A204.1 (cell line): Measurements from ENCODE around the gene NKD1.

ENCODE experiments used
- FAIRE-seq: peaks from 2 replicates; lab custom pipeline; 2012; peaks lifted over from hg19 to GRCh38; lab: Jason Lieb, UNC

NKD1 gene

GRCh38 chr16:50538411-50539052 lies 9.7 kb upstream of the NKD1 start:
- no peak for FAIRE-seq

- no peak for FAIRE-seq
Observed at GRCh38 chr16:50539053-50539695, 9.0 kb upstream of the NKD1 start.

GRCh38 chr16:50539822-50540710 lies 8.1 kb upstream of the NKD1 start:
- no peak for FAIRE-seq

- no peak for FAIRE-seq
Observed at GRCh38 chr16:50540711-50541007, 7.5 kb upstream of the NKD1 start.

DNA sequence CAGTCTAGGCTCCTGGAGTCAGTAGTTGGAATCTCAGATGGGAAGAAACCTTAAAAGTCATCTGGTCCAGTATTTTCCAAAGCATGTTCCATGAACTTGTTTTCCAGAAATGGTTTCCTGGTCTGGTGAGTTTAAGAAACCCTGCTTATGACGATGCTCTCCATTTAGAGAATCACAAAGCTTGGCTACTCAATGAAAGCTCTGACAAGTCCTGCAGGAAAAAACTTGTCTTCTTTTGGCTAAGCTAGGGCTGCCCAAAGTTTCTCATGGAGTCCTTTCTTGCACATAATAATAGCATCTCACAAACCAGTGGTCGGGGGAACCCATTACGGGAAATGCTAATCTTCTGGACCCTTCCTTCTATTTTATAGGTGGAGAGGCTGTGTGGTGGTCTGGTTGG lies 5.5 kb upstream of the NKD1 start:
- FAIRE-seq, result no peak

GRCh38 chr16:50546125-50546524 lies 2.1 kb upstream of the NKD1 start:
- FAIRE-seq, result no peak

DNA sequence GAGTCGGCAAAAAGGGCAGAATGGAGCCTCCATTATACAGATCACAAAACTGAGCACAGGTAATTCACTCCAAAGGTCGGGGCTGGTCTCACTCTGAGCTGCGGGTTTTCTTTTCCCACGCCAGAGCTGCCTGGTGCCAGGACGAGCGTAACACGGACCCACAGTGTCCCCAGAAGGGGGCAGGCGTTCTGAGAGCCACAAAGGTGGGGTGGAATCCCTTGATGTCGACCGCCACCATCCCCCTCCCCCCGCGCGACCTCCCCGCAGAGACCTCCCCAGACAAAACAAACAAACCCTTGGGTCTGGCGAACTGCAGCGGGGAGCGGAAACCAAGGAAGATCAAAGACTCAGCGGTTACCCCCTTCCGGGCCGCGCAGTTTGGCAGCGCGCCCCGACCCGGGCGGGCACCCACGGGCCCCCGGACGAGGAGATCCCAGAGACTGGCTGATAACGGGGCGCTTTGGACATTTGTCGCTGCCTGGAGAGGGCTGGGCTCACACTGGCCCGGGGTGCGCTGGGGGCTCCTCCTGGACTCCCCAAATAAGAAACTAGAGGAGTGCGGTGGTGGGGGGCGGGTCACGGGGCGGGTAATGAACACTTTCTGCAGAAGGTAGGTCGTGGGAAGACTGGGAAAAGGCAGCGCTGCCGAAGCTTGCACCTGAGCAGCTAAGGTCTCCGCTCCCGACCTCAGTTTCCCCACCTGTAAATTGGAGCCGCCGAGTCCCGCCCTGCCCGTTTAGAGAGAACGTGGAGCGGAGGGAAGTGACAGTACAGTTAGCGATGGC lies 664 bp upstream of the NKD1 start:
- FAIRE-seq, result no peak

DNA sequence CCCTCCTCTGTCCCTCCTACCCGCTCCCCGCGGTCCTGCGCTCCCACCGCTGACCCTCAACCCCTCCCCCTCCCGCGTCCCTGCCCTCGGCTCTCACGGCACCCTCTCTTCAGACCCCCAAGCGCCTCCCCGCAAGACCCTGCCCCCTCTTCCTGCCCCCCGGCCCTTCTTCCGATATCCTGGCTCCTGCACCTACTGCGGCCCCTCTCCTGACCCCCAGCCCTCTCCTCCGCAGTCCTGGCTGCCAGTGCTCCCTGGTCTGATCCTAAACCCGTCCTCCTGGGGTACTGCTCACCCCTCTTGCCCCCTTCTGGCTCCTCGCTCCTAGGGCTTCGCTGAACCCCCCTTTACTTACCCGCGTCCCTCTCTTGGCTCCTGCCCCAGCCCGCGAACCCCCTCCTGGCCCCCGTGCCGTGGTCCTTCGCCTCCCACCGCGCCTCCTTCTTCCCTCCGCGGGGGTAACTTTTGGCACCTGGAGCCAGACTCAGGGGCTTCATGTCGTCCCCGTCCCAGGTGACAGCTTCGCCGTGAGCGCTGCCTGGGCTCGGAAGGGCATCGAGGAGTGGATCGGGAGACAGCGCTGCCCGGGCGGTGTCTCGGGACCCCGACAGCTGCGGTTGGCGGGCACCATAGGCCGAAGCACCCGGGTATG lies 839 bp downstream of the NKD1 start:
- no peak for FAIRE-seq

- FAIRE-seq, result no peak
Observed at GRCh38 chr16:50549561-50549915, 1.3 kb downstream of the NKD1 start.

- no peak for FAIRE-seq
Observed at GRCh38 chr16:50550035-50550434, 1.8 kb downstream of the NKD1 start.

GRCh38 chr16:50550866-50551641 lies 2.9 kb downstream of the NKD1 start:
- no peak for FAIRE-seq

DNA sequence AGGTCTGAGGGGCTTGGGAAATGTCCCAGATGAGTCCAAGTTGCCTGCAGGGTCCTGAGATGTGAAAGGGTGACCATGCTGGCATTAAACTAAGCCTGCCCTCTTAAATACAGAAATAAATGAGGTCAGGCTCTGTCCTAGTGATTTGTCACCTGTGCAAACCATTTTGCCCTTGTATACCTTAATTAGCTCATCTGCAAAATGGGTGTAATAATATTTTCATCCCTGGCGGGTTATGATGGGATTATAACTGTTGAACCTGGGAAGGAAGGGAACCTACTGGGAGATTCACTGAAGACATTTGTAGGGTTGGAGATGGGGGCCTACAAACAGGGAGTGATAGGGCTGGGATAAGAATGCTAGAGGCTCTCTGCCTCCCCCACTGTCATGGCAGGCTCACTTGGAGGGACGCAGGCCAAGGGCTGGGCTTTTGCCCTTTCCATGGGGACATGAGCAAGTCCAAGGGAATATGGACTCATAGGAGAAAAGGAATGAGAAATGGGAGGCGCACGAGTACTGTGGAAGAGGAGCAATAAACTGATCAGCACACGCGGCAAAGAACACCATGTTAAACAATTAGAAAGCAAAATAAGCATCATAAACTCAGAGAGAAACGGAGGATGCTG lies 4.4 kb downstream of the NKD1 start:
- no peak for FAIRE-seq

GRCh38 chr16:50553182-50553710 lies 5.0 kb downstream of the NKD1 start:
- no peak for FAIRE-seq

- no peak for FAIRE-seq
Observed at GRCh38 chr16:50553731-50554360, 5.7 kb downstream of the NKD1 start.

DNA sequence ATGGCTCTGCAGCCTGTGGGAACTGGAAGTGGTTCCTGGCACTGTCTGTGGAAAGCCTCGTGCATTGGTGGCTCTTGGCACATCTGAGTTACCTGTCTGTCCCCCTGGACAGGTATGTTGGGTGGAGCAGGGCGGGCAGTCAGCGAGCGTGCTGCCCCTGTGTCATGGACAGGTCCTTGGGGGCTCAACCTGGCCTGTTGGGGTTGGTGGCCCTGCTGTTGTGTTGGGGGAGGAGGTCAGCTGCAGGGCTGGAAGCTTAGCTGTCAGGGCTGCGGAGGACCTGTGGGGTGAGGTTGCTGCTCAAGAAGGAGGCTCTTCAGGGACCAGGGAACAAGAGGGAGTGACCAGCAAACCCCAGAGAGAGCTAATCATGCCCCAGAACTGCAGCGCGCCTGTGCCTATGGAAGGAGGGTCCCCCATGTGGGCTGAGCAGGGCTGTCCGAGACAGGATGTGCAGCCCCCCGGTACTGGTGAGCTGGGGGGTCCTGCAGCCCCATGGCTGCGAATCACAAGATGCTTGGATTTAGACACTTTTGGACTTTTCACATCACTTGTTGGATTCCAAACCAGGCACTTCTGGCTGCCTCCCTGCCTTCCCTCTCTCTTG lies 7.2 kb downstream of the NKD1 start:
- no peak for FAIRE-seq

- FAIRE-seq, result no peak
Observed at GRCh38 chr16:50555952-50556673, 7.9 kb downstream of the NKD1 start.

DNA sequence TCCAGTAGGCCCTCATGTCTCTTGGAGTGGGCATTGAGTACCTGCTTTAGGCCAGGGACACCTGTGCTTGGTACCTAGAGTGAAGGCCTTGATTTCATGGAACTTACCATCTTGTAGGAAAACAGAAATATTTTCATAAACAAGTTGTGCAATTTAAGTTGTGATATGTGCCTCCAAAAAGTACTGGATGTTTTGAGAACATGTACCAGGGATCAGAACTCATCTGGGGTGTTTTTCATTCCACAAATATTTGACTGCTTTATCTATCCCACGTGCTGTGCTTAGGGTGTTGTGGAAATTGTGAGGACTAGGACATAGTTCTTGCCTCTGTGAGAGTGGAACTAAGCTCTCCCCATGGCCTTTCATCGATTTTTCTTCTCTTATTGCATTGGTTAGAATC lies 8.8 kb downstream of the NKD1 start:
- FAIRE-seq, result no peak

DNA sequence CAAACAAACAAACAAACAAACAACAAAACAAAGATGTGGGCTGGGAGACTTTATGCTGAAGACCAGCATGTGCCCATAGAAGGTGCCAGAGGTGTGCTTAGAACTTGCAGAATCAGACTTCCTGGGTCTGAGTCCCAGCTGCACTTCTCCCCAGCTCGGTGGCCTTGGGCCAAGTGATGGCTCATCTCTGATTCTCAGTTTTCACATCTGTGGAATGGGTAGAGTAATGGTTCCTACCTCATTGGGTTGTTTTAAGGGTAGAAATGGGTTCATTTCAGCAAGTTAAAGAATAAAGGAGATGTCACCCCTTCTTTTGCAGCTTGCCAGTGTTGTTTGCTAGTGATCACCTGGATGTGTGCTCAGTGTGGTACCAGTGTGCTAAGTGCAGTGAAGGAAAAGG lies 10.7 kb downstream of the NKD1 start:
- FAIRE-seq, result no peak

GRCh38 chr16:50559342-50559741 lies 11.1 kb downstream of the NKD1 start:
- no peak for FAIRE-seq
